ENCODE results near the gene ELF2.
"Not testable (repeated sequence)": the region's sequence is repeated elsewhere in the genome, so short reads cannot be mapped to it uniquely, and the experiment has no call there.

Gene ELF2

GRCh38 chr4:139142087-139142486, 34.9 kb downstream of the ELF2 start:
- no peak for DNase-seq

DNA sequence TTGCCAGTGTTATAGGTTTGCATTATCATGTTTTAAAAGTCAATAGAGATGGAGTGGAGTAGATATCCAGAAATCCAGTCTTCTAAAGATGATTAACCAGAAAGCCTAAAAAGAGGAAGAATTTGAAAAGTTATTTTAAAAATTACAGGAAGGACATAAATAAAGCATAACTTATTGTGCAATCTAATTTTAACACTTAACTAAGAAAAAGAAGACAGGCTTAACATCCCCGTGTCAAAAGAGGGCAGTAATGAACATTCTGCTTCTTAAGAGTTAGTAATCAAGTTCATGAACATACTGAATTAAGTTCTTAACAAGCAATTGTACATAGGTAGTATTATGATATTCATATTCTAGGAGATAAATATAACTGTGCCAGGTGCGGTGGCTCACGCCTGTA, 39.3 kb downstream of the ELF2 start:
- DNase-seq: no peak

DNA sequence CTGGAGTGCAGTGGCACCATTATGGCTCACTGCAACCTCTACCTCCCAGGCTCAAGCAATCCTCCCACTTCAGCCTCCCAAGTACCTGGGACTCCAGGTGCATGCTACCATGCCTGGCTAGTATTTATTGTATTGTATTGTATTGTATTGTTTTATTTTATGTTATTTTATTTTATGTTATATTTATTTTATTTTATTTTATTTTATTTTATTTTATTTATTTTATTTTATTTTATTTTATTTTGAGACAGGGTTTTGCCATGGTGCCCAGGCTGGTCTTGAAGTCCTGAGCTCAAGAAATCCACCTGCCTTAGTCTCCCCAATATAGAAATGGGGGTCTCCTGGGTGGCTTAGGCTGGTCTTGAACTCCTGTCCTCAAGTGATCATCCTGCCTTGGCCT, 42.6 kb downstream of the ELF2 start:
- DNase-seq: no peak

- no peak for DNase-seq
These were observed 45.7 kb downstream of the ELF2 start for GRCh38 chr4:139131209-139131870.

GRCh38 chr4:139129206-139129605, 47.8 kb downstream of the ELF2 start:
- DNase-seq: no peak

DNA sequence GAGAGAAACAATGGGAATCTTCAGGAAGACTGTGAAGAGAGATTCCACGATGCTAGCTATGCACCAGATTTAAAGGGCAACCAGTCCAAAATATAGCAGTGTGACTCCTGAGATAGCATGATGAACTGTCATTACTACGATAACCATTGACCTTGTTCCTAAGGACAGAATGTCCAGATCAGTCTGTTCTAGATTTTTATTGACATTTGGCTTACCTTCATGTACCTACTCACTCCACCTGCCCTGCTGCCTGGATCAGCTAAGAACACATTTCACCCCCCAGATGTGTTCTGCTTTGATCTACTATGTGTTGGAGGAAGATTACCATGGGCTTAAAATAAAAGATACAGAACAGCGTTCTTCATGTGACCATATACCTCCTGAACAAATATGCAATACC, 50.1 kb downstream of the ELF2 start:
- DNase-seq: no peak

DNA sequence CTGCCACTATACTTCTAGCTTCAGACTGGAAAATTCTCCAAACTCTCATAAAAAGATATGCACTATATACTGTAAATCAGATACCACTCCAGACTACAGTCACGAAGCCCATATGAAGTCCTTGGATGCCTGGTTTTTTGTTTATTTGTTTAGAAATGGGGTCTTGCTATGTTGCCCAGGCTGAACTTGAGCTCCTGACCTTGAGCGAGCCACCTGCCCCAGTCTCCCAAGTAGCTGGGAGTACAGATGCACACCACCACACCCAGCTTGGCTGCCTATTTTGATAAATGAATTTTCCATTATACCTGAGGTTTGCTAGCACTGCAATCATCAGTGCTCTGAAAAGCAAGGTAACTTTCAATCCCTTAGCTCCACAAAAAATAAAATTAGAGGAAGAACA, 53.1 kb downstream of the ELF2 start:
- DNase-seq: no peak

DNA sequence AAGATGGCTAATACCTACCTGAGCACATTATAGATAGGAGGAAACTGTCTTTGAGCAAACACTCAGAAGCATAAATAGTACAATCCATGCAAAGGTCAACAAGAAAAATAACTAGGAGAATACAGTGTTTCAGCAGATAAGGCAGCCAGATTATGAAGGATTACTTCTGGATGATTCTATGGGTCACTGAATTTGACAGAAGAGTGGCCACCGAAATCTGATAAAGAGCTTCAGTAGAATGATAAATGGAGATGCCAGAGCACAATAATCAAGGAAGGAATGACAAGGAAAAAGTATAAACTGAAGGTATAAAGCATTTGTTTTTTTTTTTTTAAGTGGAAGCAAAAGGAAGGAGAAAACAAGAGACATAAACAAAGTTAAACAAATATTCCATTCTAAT, 58.7 kb downstream of the ELF2 start:
- DNase-seq: no peak

- no peak for DNase-seq
These were observed 61.8 kb downstream of the ELF2 start for GRCh38 chr4:139115226-139115625.

GRCh38 chr4:139114795-139115194, 62.2 kb downstream of the ELF2 start:
- DNase-seq: not testable (repeated sequence)

- DNase-seq: no peak
These were observed 64.4 kb downstream of the ELF2 start for GRCh38 chr4:139112650-139113049.

DNA sequence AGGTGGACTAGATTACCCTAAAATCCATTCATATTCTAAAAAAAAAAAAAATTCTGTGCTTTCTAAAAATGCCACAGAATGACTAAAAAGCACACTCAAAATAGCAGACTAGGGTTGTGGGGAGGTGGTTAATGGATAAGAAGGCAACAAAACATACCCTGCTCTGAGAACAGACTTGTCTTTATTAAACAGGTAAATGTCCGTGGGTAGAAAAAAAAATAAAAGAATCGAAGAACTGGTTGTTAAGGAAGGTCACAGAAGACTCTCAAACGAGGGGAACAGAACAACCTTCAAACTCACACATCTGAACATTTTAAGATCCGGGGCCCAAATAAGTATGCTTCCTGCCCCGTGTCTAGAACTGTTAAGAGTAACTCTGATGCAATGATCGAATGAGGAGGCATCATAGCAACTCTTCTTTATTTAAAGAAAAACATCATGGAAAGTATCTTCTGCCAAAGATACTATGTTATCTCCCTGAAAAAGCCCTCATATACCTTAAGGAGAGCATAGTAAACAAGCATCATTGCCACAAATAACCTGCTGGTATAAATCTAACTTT, 68.4 kb downstream of the ELF2 start:
- DNase-seq: no peak

DNA sequence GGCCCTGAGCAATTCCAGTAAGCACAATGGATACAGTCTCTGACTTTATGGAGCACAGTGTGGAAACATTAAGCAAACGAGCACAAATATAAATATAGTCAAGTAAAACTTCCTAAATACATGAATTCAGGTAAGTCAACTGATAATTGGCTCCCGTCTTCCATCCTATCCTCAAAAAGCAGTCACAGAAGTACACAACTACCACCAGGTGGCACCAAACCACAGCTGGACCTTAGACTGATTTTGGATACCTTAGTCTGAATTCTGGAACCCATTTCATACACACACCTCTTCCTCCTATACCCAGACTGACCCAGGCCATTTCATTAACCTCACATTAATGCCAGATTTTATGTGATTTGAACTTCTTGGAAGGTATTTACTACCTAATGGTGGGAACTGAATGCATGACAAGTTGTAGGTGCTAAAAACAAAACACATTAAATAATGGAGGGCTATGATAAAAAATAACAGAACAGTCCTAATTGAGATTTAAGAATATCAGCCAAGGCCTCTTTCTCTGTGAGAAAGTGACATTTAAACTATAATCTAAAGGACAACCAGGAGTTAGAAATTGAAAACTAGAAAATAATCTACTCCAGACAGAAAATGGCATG, 77.5 kb downstream of the ELF2 start:
- peak; percentile 49 to 71 for DNase-seq

- DNase-seq: no peak
These were observed 84.7 kb downstream of the ELF2 start for GRCh38 chr4:139092271-139092670.

DNA sequence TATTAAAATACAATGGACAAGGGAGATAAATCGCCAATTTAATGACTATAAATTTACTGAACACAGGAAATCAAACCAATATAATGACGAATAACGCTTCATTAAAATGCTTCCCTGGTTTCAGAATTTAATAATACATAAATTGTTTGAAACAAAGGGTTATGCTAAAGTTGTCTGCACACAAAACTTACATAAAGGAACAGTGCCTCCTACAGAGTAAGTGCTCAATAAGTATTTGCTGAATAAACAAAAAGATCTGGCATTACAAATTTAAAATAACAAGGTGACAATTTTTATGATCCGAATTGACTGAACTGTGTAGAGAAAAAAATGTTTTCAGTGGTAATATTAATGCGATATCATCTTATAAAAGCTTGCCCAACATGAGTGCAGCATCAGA, 91.9 kb downstream of the ELF2 start:
- no peak for DNase-seq

GRCh38 chr4:139084804-139085093, 92.3 kb downstream of the ELF2 start:
- no peak for DNase-seq

DNA sequence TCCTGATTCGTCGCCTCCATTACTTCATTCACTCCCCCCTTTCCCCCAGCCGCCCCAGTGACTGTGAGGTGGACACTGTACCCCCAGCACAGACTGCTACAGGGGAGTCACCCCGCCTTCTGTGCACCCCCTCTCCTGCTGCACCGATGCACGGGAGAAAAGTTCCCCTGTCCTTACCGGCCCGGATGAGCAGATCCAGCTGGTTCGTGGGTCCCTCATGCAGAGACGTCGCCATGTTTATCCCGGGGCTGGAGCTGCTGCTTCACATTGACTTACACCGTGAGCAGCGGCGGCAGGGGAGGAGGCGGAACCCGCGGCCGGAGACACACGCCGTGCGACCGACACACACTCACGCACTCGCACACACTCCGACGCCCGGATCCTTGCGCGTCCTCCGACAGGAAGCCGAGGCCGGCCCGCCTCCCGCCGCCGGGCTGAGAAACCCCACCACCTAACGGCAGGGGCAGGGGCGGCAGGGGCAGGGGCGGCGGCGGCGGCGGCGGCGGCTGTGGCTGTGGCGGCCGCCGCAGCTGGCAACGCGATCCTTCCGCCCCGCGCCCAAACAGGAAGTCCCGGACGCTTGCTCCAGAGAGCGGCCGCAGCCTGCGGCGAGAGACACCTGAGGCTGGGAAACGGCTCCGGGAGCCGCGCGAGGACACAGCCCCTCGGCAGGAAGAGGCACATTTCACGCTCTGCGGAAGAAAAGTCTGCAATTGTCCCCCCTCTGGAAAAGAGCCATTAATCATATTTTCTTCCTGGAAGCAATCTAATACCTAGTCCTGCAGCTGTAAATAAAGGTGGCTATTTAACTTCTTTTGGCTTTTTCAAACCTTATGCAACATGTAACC, 92.8 kb downstream of the ELF2 start:
- DNase-seq: peak; percentile 79 to 89

GRCh38 chr4:139083607-139083955, 93.4 kb downstream of the ELF2 start:
- peak in 1 of 2 experiments; percentile 33 for DNase-seq

DNA sequence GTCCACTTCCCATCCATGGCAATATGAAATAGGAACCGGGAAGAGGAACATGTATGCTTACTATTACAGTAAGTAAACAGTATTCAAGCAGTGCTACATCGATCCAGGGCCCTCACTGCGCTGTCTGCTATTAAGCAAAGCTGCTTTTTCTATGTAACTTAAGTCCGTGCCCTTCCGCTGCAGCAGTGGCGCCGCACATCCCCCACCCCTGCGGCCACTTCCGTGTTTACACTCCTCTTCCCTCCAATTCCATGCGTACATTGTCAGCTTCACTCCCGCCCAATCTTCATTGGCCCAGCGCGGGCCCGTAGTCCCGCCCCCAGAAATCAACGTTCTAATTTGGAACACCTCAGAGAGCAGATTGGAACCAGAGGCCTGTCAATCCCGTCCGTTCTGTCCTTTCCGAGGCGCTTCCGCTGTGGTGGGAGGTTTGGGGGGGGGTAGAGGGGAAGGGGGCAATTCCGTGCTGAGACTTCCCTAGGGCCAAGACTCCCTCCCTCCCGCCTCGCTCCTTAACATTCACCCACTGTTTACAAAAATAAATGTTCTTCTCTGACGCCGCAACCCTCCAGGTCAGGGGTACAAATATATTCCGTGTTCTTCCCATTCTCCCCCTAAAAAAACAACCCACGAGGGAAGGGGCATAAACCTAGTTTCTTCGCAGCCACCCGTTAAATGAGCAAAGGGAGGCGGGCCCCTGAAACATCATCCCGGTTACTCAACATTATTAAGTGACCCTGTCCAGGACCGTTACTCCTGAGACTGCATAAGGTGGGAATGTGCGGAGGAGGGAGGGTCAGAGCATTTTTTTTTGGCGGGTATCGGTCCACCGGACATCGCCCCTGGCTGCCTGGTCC, 94.0 kb downstream of the ELF2 start:
- DNase-seq: peak; percentile 87 to 89

DNA sequence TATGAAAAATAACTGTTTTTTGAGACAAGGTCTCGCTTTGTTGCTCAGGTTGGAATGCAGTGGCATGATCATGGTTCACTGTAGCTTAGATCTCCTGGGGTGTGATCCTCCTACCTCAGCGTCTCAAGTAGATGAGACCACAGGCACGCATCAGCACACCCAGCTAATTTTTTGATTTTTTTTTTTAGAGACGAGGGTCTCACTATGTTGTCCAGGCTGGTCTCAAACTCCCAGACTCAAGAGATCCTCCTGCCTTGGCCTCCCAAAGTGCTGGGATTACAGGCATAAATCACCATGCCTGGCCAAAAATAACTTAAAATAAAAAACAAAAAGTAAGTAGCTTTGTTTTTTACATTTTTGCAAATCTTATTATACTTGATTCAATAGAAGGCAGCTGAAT, 98.1 kb downstream of the ELF2 start:
- no peak for DNase-seq

- DNase-seq: no peak
These were observed 99.3 kb downstream of the ELF2 start for GRCh38 chr4:139077567-139078355.
